Measurements from ENCODE around the gene PEX11G. TPM values are rescaled to one million over a fixed set of nuclear protein-coding genes. Genes with fewer than 3 reads are reported as not detected.

Gene PEX11G
- total RNA-seq, 1 experiment from 2014 or later: 2.8 TPM

DNA sequence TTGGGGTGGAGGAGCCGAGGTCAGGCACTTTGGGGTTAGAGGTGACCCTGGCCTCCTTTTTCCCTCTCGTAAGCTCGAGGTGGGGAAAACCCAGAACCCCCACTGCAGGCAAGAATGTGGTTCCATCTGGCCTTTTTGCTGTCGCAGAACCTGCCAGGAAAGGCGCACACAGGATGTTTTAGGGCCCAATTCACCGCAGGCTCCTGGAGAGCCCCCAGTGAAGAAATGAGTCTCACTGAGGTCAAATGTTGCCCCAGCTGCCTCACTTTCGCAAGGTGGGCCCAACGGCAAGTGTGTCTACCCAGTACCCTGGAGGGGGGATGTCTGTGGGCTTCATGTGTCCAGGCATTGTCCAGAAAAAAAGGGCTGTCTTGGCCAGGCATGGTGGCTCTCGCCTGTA lies 61.8 kb downstream of the PEX11G start:
- Histone ChIP-seq H2BK120ac (ENCODE audit: low read depth, low read length, poor library complexity, severe bottlenecking) (no peak overlapping the region), H2AFZ (ENCODE audit: low read length) (no peak overlapping the region), H2BK5ac (ENCODE audit: insufficient read length, low read length) (no peak overlapping the region), H3K23ac (ENCODE audit: insufficient read length, low read depth, low read length) (no peak overlapping the region), H3K14ac (ENCODE audit: insufficient read depth, low read length) (no peak overlapping the region), H4K5ac (ENCODE audit: insufficient read length, low read depth, low read length) (no peak overlapping the region), H3K4ac (ENCODE audit: low read depth, low read length) (no peak overlapping the region), H3K79me1 (ENCODE audit: insufficient read depth, low read depth, low read length, poor library complexity, severe bottlenecking) (no peaks in the 10 kb centered on the region), H2AK5ac (ENCODE audit: insufficient read length, low read length) (no peak overlapping the region), H3K27ac (ENCODE audit: insufficient read length, low read depth, low read length) (no peak overlapping the region), H3K23me2 (ENCODE audit: insufficient read length, low read depth, low read length, poor library complexity, severe bottlenecking) (no peaks in the 10 kb centered on the region), H4K20me1 (ENCODE audit: control insufficient read depth, insufficient read depth, insufficient read length) (no peaks in the 10 kb centered on the region), H2BK12ac (ENCODE audit: insufficient read length, low read depth, low read length) (no peak overlapping the region), H4K91ac (ENCODE audit: insufficient read length, low read depth, low read length) (no peak overlapping the region), H3K4me1 (ENCODE audit: insufficient read depth, low read length) (no peaks in the 10 kb centered on the region), H3T11ph (ENCODE audit: low read length) (no peak overlapping the region), H3K27me3 (ENCODE audit: insufficient read depth, low read length) (no peaks in the 10 kb centered on the region), H3K9me3 (ENCODE audit: control insufficient read depth, low read depth, low read length) (no peaks in the 10 kb centered on the region), H4K8ac (replicated peaks; ENCODE audit: insufficient read length, low read depth, low read length) (no peak overlapping the region), H3K79me2 (ENCODE audit: insufficient read depth, low read length) (no peaks in the 10 kb centered on the region), H3K56ac (ENCODE audit: insufficient read length, low read depth, low read length) (no peak overlapping the region), H2BK20ac (ENCODE audit: low read depth, low read length, poor library complexity, severe bottlenecking) (no peak overlapping the region), H3K9ac (ENCODE audit: extremely low read depth, insufficient read length, low read length) (no peak overlapping the region), H3K4me2 (ENCODE audit: insufficient read depth, insufficient read length, low read length) (no peak overlapping the region), H2BK15ac (ENCODE audit: low read depth, low read length) (no peak overlapping the region), H3K18ac (ENCODE audit: insufficient read length, low read depth, low read length) (no peak overlapping the region)
- DNase-seq: no peak
- Mint-ChIP-seq H3K36me3 (ENCODE audit: insufficient read depth in 1 of 3, low read depth in 3 of 3) (peaks cover 0 to 7% (median under 1%) of the 10 kb centered on the region in 3 experiments; a peak in 4 of 7 replicates), H3K27me3 (ENCODE audit: low read depth) (no peaks in the 10 kb centered on the region), H3K9me3 (no peaks in the 10 kb centered on the region), H3K4me3 (no peak overlapping the region), H3K4me1 (no peaks in the 10 kb centered on the region; a peak in 1 of 4 replicates), H3K27ac (no peak overlapping the region)
- WGBS (ENCODE audit: extremely low coverage, insufficient read length, low lambda C conversion rate): no CpG with 5 or more reads among the region's 9 CpGs
- TF ChIP-seq, protein P1, sequence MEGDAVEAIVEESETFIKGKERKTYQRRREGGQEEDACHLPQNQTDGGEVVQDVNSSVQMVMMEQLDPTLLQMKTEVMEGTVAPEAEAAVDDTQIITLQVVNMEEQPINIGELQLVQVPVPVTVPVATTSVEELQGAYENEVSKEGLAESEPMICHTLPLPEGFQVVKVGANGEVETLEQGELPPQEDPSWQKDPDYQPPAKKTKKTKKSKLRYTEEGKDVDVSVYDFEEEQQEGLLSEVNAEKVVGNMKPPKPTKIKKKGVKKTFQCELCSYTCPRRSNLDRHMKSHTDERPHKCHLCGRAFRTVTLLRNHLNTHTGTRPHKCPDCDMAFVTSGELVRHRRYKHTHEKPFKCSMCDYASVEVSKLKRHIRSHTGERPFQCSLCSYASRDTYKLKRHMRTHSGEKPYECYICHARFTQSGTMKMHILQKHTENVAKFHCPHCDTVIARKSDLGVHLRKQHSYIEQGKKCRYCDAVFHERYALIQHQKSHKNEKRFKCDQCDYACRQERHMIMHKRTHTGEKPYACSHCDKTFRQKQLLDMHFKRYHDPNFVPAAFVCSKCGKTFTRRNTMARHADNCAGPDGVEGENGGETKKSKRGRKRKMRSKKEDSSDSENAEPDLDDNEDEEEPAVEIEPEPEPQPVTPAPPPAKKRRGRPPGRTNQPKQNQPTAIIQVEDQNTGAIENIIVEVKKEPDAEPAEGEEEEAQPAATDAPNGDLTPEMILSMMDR (conservative IDR thresholded peaks at IDR 0.05): no peak

Other genes with a start within 250 kb of the PEX11G start
- gene INSR, start 194.6 kb downstream of the PEX11G start, total RNA-seq (2021): 37.0 and 39.8 TPM in 2 replicates
- gene ARHGEF18, start 140.1 kb downstream of the PEX11G start, total RNA-seq (2021): 37.2 and 38.3 TPM in 2 replicates
- 40.5 and 41.5 TPM in 2 replicates for gene ZNF358, start 27.1 kb upstream of the PEX11G start, total RNA-seq (2021)
- 15.7 and 18.7 TPM in 2 replicates for gene MCOLN1, start 33.6 kb upstream of the PEX11G start, total RNA-seq (2021)
- gene PNPLA6, start 46.7 kb upstream of the PEX11G start, total RNA-seq (2021): 130 and 135 TPM in 2 replicates
- gene CAMSAP3, start 106.8 kb upstream of the PEX11G start, total RNA-seq (2021): 28.4 and 31.3 TPM in 2 replicates
- 48.0 and 50.6 TPM in 2 replicates for gene XAB2, start 140.5 kb upstream of the PEX11G start, total RNA-seq (2021)
- gene PET100, start 140.8 kb upstream of the PEX11G start, total RNA-seq (2021): 129 and 143 TPM in 2 replicates
- gene PCP2, start 144.7 kb upstream of the PEX11G start, total RNA-seq (2021): not detected in 2 replicates
- gene STXBP2, start 148.1 kb upstream of the PEX11G start, total RNA-seq (2021): 80.3 and 92.5 TPM in 2 replicates
- gene RETN, start 180.0 kb upstream of the PEX11G start, total RNA-seq (2021): not detected in 2 replicates
- gene MCEMP1, start 188.1 kb upstream of the PEX11G start, total RNA-seq (2021): 0.13 TPM in 1 of 2 replicates, not detected in the other
- 77.4 and 87.8 TPM in 2 replicates for gene TRAPPC5, start 191.8 kb upstream of the PEX11G start, total RNA-seq (2021)
- gene FCER2, start 213.1 kb upstream of the PEX11G start, total RNA-seq (2021): not detected in 2 replicates
- gene CLEC4G, start 243.1 kb upstream of the PEX11G start, total RNA-seq (2021): 0.26 TPM in 1 of 2 replicates, not detected in the other

All from H9 (cell line).